HEK293 (cell line): Measurements from ENCODE around the gene CBFB.

Source experiments
- CTCF ChIA-PET: fragments of 350-600 bp; formaldehyde crosslinking; extraction: SDS; loops from one replicate; lab custom pipeline; 2021; ENCODE audit warnings: antibody characterized with exemption; lab: Yijun Ruan, JAX
- POLR2A ChIA-PET: fragments of 300-600 bp; formaldehyde crosslinking; extraction: SDS; loops from one replicate; lab custom pipeline; 2020; ENCODE audit warnings: antibody characterized with exemption, inconsistent platforms; lab: Yijun Ruan, JAX
- H3K27ac ChIP-seq: fragments of 200-500 bp; sonication (Bioruptor generic); 2 replicates; pipeline ENCODE4 v1.5.1; 2014; ENCODE audit warnings: low read depth, low read length, control low read depth, inconsistent platforms; ENCODE audit errors: extremely low read depth
- H3K36me3 ChIP-seq, 2 experiments: fragments of 200-500 bp in 1 of 2; sonication (Bioruptor generic) in 1 of 2; 1 replicate in 1 of 2; 2 replicates in 1 of 2; pipeline ENCODE4 v1.5.1; 2014 to 2017; ENCODE audit warnings: inconsistent platforms in 2 of 2, low read length in 2 of 2; ENCODE audit not compliant: control insufficient read depth in 2 of 2, insufficient read depth in 1 of 2
- H3K4me1 ChIP-seq: fragments of 200-500 bp; sonication (Bioruptor generic); 2 replicates; pipeline ENCODE4 v1.5.1; 2014; ENCODE audit warnings: mild to moderate bottlenecking, low read length, inconsistent platforms; ENCODE audit not compliant: control insufficient read depth, insufficient read depth
- H3K4me3 ChIP-seq: 2 replicates; pipeline ENCODE4 v1.5.1; 2011; ENCODE audit warnings: low read depth, mild to moderate bottlenecking, control low read depth, low read length, moderate library complexity
- H3K9me3 ChIP-seq: fragments of 200-500 bp; sonication (Bioruptor generic); 2 replicates; pipeline ENCODE4 v1.5.1; 2014; ENCODE audit warnings: low read depth, low read length, inconsistent platforms; ENCODE audit not compliant: control insufficient read depth, insufficient read depth
- KLF1 ChIP-seq: fragments of 450-650 bp; formaldehyde crosslinking; IDR thresholded peaks from 2 replicates; pipeline ENCODE4 v1.5.1; 2016; ENCODE audit warnings: missing biosample characterization, missing genetic modification characterization
- KLF8 ChIP-seq: fragments of 450-650 bp; formaldehyde crosslinking; IDR thresholded peaks from 2 replicates; pipeline ENCODE4 v1.5.1; 2016; ENCODE audit warnings: missing biosample characterization, missing genetic modification characterization
- PRDM1 ChIP-seq: fragments of 450-650 bp; formaldehyde crosslinking; IDR thresholded peaks from 2 replicates; pipeline ENCODE4; 2016; ENCODE audit warnings: missing biosample characterization, missing genetic modification characterization
- REPIN1 ChIP-seq: fragments of 450-650 bp; formaldehyde crosslinking; IDR thresholded peaks from 2 replicates; pipeline ENCODE4 v1.5.1; 2017; ENCODE audit warnings: missing biosample characterization, missing genetic modification characterization, low read depth
- SP7 ChIP-seq: fragments of 450-650 bp; formaldehyde crosslinking; IDR thresholded peaks from 2 replicates; pipeline ENCODE4 v1.5.1; 2016; ENCODE audit warnings: missing biosample characterization, missing genetic modification characterization
- YY2 ChIP-seq: fragments of 450-650 bp; formaldehyde crosslinking; IDR thresholded peaks from 2 replicates; pipeline ENCODE4 v1.5.1; 2016; ENCODE audit warnings: missing biosample characterization, missing genetic modification characterization
- ZBTB11 ChIP-seq: fragments of 450-650 bp; formaldehyde crosslinking; conservative IDR thresholded peaks from 2 replicates; pipeline ENCODE4 v1.5.1; 2016; ENCODE audit warnings: low read depth, missing biosample characterization, missing genetic modification characterization
- ZBTB26 ChIP-seq: fragments of 450-650 bp; formaldehyde crosslinking; optimal IDR thresholded peaks from 2 replicates; pipeline ENCODE3; 2016; ENCODE audit warnings: missing biosample characterization, mild to moderate bottlenecking, missing genetic modification characterization
- ZNF239 ChIP-seq: fragments of 450-650 bp; formaldehyde crosslinking; IDR thresholded peaks from 2 replicates; pipeline ENCODE4 v1.5.1; 2016; ENCODE audit warnings: missing biosample characterization, missing genetic modification characterization
- ZNF354C ChIP-seq: fragments of 450-650 bp; formaldehyde crosslinking; IDR thresholded peaks from 2 replicates; pipeline ENCODE4 v1.5.1; 2016; ENCODE audit warnings: missing biosample characterization, missing genetic modification characterization, low read depth, borderline replicate concordance
- ZNF639 ChIP-seq: fragments of 450-650 bp; formaldehyde crosslinking; IDR thresholded peaks from 2 replicates; pipeline ENCODE4 v1.5.1; 2016; ENCODE audit warnings: missing biosample characterization, missing genetic modification characterization
- ZNF76 ChIP-seq: fragments of 450-650 bp; formaldehyde crosslinking; IDR thresholded peaks from 2 replicates; pipeline ENCODE4; 2016; ENCODE audit warnings: low read depth, missing biosample characterization, missing genetic modification characterization, borderline replicate concordance
- TF ChIP-seq, protein P1 (sequence below): fragments of 450-650 bp; formaldehyde crosslinking; IDR thresholded peaks from 2 replicates; pipeline ENCODE4 v1.5.1; 2016; ENCODE audit warnings: missing biosample characterization, missing genetic modification characterization
- TF ChIP-seq, protein P2 (sequence below): fragments of 450-650 bp; formaldehyde crosslinking; IDR thresholded peaks from 2 replicates; pipeline ENCODE4 v1.5.1; 2016; ENCODE audit warnings: missing biosample characterization, missing genetic modification characterization, borderline replicate concordance

Gene CBFB

GRCh38 chr16:67017810-67018488 is 11.0 kb upstream of the CBFB start (continued):
- no peak for TF ChIP-seq ZNF354C
- no peak for TF ChIP-seq REPIN1
- TF ChIP-seq ZBTB11: no peak
- TF ChIP-seq, protein P1, sequence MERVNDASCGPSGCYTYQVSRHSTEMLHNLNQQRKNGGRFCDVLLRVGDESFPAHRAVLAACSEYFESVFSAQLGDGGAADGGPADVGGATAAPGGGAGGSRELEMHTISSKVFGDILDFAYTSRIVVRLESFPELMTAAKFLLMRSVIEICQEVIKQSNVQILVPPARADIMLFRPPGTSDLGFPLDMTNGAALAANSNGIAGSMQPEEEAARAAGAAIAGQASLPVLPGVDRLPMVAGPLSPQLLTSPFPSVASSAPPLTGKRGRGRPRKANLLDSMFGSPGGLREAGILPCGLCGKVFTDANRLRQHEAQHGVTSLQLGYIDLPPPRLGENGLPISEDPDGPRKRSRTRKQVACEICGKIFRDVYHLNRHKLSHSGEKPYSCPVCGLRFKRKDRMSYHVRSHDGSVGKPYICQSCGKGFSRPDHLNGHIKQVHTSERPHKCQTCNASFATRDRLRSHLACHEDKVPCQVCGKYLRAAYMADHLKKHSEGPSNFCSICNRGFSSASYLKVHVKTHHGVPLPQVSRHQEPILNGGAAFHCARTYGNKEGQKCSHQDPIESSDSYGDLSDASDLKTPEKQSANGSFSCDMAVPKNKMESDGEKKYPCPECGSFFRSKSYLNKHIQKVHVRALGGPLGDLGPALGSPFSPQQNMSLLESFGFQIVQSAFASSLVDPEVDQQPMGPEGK (tag by site-specific recombination): 0 out of 2 replicates have a peak, but pooled peaks have one; percentile 21
- TF ChIP-seq KLF1 (tag by site-specific recombination): 0 out of 2 replicates have a peak, but pooled peaks have one; percentile 36
- peak; percentile 55 for TF ChIP-seq YY2 (tag by site-specific recombination)
- 0 out of 2 replicates have a peak, but pooled peaks have one; percentile 49 for TF ChIP-seq SP7 (tag by site-specific recombination)
- peak; percentile 18 for TF ChIP-seq ZBTB26 (tag by site-specific recombination)
- TF ChIP-seq KLF8 (tag by site-specific recombination): peak; percentile 62
- TF ChIP-seq, protein P2, sequence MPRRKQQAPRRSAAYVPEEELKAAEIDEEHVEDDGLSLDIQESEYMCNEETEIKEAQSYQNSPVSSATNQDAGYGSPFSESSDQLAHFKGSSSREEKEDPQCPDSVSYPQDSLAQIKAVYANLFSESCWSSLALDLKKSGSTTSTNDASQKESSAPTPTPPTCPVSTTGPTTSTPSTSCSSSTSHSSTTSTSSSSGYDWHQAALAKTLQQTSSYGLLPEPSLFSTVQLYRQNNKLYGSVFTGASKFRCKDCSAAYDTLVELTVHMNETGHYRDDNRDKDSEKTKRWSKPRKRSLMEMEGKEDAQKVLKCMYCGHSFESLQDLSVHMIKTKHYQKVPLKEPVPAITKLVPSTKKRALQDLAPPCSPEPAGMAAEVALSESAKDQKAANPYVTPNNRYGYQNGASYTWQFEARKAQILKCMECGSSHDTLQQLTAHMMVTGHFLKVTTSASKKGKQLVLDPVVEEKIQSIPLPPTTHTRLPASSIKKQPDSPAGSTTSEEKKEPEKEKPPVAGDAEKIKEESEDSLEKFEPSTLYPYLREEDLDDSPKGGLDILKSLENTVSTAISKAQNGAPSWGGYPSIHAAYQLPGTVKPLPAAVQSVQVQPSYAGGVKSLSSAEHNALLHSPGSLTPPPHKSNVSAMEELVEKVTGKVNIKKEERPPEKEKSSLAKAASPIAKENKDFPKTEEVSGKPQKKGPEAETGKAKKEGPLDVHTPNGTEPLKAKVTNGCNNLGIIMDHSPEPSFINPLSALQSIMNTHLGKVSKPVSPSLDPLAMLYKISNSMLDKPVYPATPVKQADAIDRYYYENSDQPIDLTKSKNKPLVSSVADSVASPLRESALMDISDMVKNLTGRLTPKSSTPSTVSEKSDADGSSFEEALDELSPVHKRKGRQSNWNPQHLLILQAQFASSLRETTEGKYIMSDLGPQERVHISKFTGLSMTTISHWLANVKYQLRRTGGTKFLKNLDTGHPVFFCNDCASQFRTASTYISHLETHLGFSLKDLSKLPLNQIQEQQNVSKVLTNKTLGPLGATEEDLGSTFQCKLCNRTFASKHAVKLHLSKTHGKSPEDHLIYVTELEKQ: no peak

DNA sequence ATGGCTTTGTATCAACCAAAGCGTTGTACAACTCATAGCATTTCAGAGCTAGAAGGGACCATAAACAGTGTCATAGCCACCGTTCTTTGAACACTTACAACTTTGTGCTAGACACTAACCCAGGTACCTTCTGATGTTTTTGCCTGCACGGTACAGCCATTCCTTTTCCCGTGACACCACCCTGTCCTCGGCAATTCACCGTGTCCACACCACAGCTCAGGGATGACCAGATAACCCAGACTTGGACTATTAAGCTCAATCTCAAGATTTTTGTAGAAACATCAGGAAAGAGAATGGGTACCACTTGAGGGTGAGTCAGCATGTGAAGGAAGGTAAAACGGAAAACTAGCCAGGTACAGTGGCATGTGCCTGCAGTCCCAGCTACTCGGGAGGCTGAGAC is 9.8 kb upstream of the CBFB start:
- ChIA-PET CTCF (interaction anchor here (0.6 to 13.3 kb wide), 11 partner anchors 8 to 460 kb away, joined by 3 to 155 read pairs (median 9); no protein-coding TSS in a partner anchor), POLR2A (interaction anchor here (0.6 to 1.9 kb wide), 4 partner anchors 9 to 173 kb away, joined by 3 to 15 read pairs (median 4); partner anchors contain the start of genes CBFB and E2F4)

DNA sequence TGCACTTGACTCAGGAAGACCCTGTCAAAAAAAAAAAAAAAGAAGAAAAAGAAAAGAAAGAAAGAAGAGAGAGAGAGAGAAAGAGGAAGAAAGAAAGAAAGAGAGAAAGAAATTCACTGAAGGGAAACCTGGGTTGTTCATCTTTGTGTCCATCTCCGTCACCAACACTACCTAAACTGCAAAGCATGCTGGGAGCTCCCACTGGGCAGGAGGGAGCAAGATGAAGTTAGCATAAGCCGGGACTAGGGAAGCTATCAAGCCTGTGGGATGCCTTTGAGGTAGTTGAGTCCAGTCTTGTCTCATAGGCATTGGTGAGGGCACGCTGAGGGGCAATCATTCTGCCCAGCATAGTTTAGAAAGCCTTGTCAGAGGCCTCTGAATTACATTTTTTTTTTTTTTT is 7.6 kb upstream of the CBFB start:
- Histone ChIP-seq H3K9me3 (no peaks in the 10 kb centered on the region), H3K4me1 (no peaks in the 10 kb centered on the region; the same call in 1 of the 2 replicates), H3K27ac (no peak overlapping the region), H3K4me3 (no peak overlapping the region), H3K36me3 (no peaks in the 10 kb centered on the region)
- ChIA-PET POLR2A (interaction anchor here (0.7 kb wide), 2 partner anchors 206 to 233 kb away, joined by 5 to 7 read pairs; partner anchors contain the start of gene TMEM208), CTCF (interaction anchor here (0.6 to 13.3 kb wide), 3 partner anchors 79 to 148 kb away, joined by 4 to 155 read pairs (median 104); no protein-coding TSS in a partner anchor)
- TF ChIP-seq ZNF76 (tag by site-specific recombination): peak; percentile 49; the same call in 1 of the 2 replicates
- no peak for TF ChIP-seq ZNF639 (tag by site-specific recombination)
- peak; percentile 57 for TF ChIP-seq PRDM1 (tag by site-specific recombination)
- TF ChIP-seq, all 188 proteins: peak for 2

More for the DNA sequence above, 9.8 kb upstream of the CBFB start:
- Histone ChIP-seq H3K36me3 (no peaks in the 10 kb centered on the region), H3K9me3 (no peaks in the 10 kb centered on the region), H3K4me3 (no peak overlapping the region), H3K27ac (no peak overlapping the region), H3K4me1 (no peaks in the 10 kb centered on the region; the same call in 1 of the 2 replicates)
- TF ChIP-seq ZNF239 (tag by site-specific recombination): no peak
